GM12878 (cell line): Measurements from ENCODE around the gene NKAIN4. TPM values are rescaled to one million over a fixed set of nuclear protein-coding genes. Genes with fewer than 3 reads are reported as not detected.

ENCODE experiments used
- ATAC-seq: fragments of 200-7000 bp; cut with Tn5 transposase; 3 replicates; pipeline ENCODE4 v1.9.1; 2020; ENCODE audit warnings: mild to moderate bottlenecking, moderate library complexity
- BruUV-seq: library from RNA; stranded (reverse); fragments of 400-500 nt; replicated peaks from 2 replicates; lab custom pipeline; 2021; lab: Mats Ljungman, UMichigan
- CTCF ChIA-PET: fragments of 300-600 bp; sonication (Branson Sonifier 250); formaldehyde crosslinking; extraction: SDS; loops from one replicate; lab custom pipeline; 2021; ENCODE audit warnings: inconsistent platforms; lab: Yijun Ruan, JAX
- POLR2A ChIA-PET: fragments of 350-600 bp; formaldehyde crosslinking; extraction: SDS; loops from one replicate; lab custom pipeline; 2021; ENCODE audit warnings: inconsistent platforms; lab: Charles Lee
- RAD21 ChIA-PET: fragments of 300-600 bp; sonication (Branson Sonifier 250); formaldehyde crosslinking; loops from one replicate; lab custom pipeline; 2023; ENCODE audit warnings: antibody characterized with exemption; ENCODE audit not compliant: unreplicated experiment; lab: Charles Lee
- SMC1A ChIA-PET: fragments of 300-600 bp; sonication (Branson Sonifier 250); formaldehyde crosslinking; loops from one replicate; lab custom pipeline; 2023; ENCODE audit not compliant: unreplicated experiment, uncharacterized antibody; lab: Charles Lee
- DNase-seq: peaks from one replicate; pipeline ENCODE4 v3.0.0-alpha.2; 2011; ENCODE audit warnings: low read depth, low spot score
- FAIRE-seq: peaks from 3 replicates; lab custom pipeline; 2011; peaks lifted over from hg19 to GRCh38; lab: Jason Lieb, UNC
- H2AFZ ChIP-seq: 2 replicates; pipeline ENCODE4 v1.6.0; 2011; ENCODE audit warnings: low read depth, low read length, control low read depth; ENCODE audit not compliant: control insufficient read depth
- H3K27ac ChIP-seq: 2 replicates; pipeline ENCODE4 v1.5.1; 2011; ENCODE audit warnings: control low read depth; ENCODE audit not compliant: control insufficient read depth, insufficient read depth
- H3K27me3 ChIP-seq, 2 experiments: replicated peaks in 1 of 2; 2 replicates each; pipeline versions ENCODE4 v1.6.0 to v1.6.1; 2011; ENCODE audit warnings: low read length in 1 of 2; ENCODE audit not compliant: control insufficient read depth in 2 of 2, insufficient read depth in 2 of 2
- H3K36me3 ChIP-seq, 2 experiments: 2 replicates each; pipeline ENCODE4 v1.5.1; 2011; ENCODE audit warnings: low read length in 1 of 2; ENCODE audit not compliant: control insufficient read depth in 2 of 2, insufficient read depth in 2 of 2
- H3K4me1 ChIP-seq: 2 replicates; pipeline ENCODE4 v1.6.1; 2011; ENCODE audit warnings: mild to moderate bottlenecking, low read length, moderate library complexity, mixed read lengths; ENCODE audit not compliant: control insufficient read depth, insufficient read depth
- H3K4me2 ChIP-seq: 2 replicates; pipeline ENCODE4 v1.6.0; 2011; ENCODE audit warnings: control low read depth; ENCODE audit not compliant: control insufficient read depth, insufficient read depth
- H3K4me3 ChIP-seq: fragments of 200-600 bp; sonication (generic); 2 replicates; pipeline ENCODE4 v1.5.1; 2016
- H3K79me2 ChIP-seq: 2 replicates; pipeline ENCODE4 v1.6.0; 2011; ENCODE audit warnings: low read length; ENCODE audit not compliant: control insufficient read depth, insufficient read depth
- H3K9ac ChIP-seq: 2 replicates; pipeline ENCODE4 v1.8.0; 2011; ENCODE audit warnings: low read length, control low read depth, mixed read lengths; ENCODE audit not compliant: control insufficient read depth, insufficient read depth
- H3K9me3 ChIP-seq: replicated peaks from 3 replicates; pipeline ENCODE4 v1.5.1; 2011; ENCODE audit warnings: mild to moderate bottlenecking, low read length; ENCODE audit not compliant: control insufficient read depth, insufficient read depth
- H4K20me1 ChIP-seq: 2 replicates; pipeline ENCODE4 v1.6.0; 2011; ENCODE audit not compliant: control insufficient read depth, insufficient read depth
- EP300 ChIP-seq, 2 experiments: fragments of 150-350 bp in 1 of 2; IDR thresholded peaks; 2 replicates each; pipeline ENCODE4 v1.6.1; 2011 to 2012; ENCODE audit warnings: low read depth in 2 of 2, low read length in 2 of 2, borderline replicate concordance in 1 of 2, improper control_type of control experiment in 1 of 2, inconsistent platforms in 1 of 2; ENCODE audit not compliant: control insufficient read depth in 1 of 2
- IRF4 ChIP-seq: IDR thresholded peaks from 2 replicates; pipeline ENCODE4 v1.6.1; 2011; ENCODE audit warnings: low read depth, low read length
- NFYA ChIP-seq: IDR thresholded peaks from 2 replicates; pipeline ENCODE4 v1.6.1; 2011; ENCODE audit warnings: low read depth, mild to moderate bottlenecking, low read length, improper control_type of control experiment, borderline replicate concordance
- POLR2AphosphoS5 ChIP-seq: IDR thresholded peaks from 2 replicates; pipeline ENCODE4 v1.6.1; 2011; ENCODE audit warnings: mild to moderate bottlenecking, low read length, inconsistent platforms
- SMC3 ChIP-seq: IDR thresholded peaks from 2 replicates; pipeline ENCODE4 v1.6.1; 2011; ENCODE audit warnings: low read length, improper control_type of control experiment, borderline replicate concordance
- TCF7 ChIP-seq: IDR thresholded peaks from 2 replicates; pipeline ENCODE4 v1.6.1; 2014; ENCODE audit warnings: antibody characterized with exemption, borderline replicate concordance
- ZNF24 ChIP-seq: fragments of 450-650 bp; IDR thresholded peaks from 2 replicates; pipeline ENCODE4 v1.6.1; 2017; ENCODE audit warnings: antibody characterized with exemption, mild to moderate bottlenecking
- WGBS: methylation state at CpG from one replicate; pipeline ENCODE4 v1.1.6; 2016; ENCODE audit warnings: low lambda C conversion rate; ENCODE audit not compliant: insufficient replicate concordance, insufficient coverage; ENCODE audit errors: missing lambda C conversion rate; 5-methylcytosine and 5-hydroxymethylcytosine counted together
- in situ Hi-C: fragments of 300-500 bp; cut with MboI; formaldehyde crosslinking; loops from 9 replicates; pipeline ENCODE4 v1.14.3; 2018; ENCODE audit warnings: mixed read lengths
- intact Hi-C: fragments of 100-400 bp; cut with micrococcal nuclease; formaldehyde crosslinking; loops from one replicate; pipeline ENCODE4 v1.14.2; 2022; ENCODE audit not compliant: unreplicated experiment
- polyA plus RNA-seq, 11 experiments: library from polyadenylated mRNA; depleted of rRNA in 4 of 11; unstranded in 6 of 11; stranded (reverse) in 5 of 11; fragments of >200 nt; fragmentation: Nextera tagmentation in 4 of 11; fragmentation: Illumina TruSeq in 1 of 11; extraction: Ambion mirVana in 4 of 11; extraction: Trizol in 1 of 11; gene quantifications; 1 replicate in 1 of 11; 2 replicates in 10 of 11; pipeline versions ENCODE4 v1.2.1 to v1.2.3, GENCODE V29; 2011 to 2016; ENCODE audit warnings: inconsistent platforms in 2 of 11, missing spikeins in 2 of 11, low read depth in 1 of 11
- total RNA-seq, 4 experiments: library from RNA; depleted of rRNA in 3 of 4; stranded (reverse); fragments of >200 nt in 3 of 4; fragmentation: Illumina TruSeq in 1 of 4; extraction: Trizol in 1 of 4; gene quantifications; 2 replicates each; pipeline versions ENCODE4 v1.2.1 to v1.2.3, GENCODE V29; 2013 to 2021
- TF ChIP-seq, protein P1 (sequence below): IDR thresholded peaks from 2 replicates; pipeline ENCODE4 v1.6.1; 2012; ENCODE audit warnings: low read depth, low read length, improper control_type of control experiment

Gene NKAIN4
- total and polyA plus RNA-seq, 10 of the 15 experiments (the other 5 are each of a cell fraction or from before 2014, with no cell fraction given): 0.11 TPM; not detected in 9

DNA sequence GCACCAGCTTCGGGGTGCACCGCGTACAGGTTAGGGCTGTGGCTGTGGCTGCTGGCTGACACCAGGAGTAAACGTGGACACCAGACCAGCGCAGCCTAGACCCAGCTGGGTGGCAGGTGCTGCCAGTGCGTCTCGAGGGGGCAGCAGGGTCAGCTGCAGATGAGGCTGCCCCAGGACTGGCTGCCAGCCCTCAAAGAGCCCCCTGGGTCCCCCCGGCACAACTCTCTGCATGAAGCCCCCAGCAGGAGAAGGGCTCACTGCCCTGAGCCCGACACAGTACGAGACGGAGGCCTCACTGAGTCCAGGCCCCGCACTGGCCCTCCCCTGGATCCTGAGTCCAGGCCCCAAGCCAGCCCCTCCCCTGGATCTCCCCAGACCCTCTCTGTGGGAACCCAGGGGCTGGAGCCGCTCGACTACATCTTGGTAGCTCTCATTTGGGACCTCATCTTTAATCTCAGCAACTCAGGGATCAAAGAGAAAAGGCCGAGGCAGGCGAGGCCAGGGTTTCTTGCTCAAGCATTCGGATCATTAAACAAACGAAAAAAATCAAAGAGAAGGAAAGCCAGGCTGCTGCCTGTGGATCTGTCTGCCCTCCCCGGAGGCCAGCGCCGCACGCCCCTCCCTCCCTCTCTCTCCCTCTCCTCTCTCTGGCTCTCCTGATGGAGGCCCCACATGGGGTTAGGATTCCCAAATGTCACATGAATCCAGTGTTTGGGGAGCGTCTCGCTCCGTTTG, 7.0 kb upstream of the NKAIN4 start:
- Histone ChIP-seq H3K36me3 (no peaks in the 10 kb centered on the region), H3K27me3 (peaks cover 0 to 6% of the 10 kb centered on the region in 2 experiments; a peak in 2 of 4 replicates), H3K4me1 (no peaks in the 10 kb centered on the region), H3K27ac (no peak overlapping the region), H4K20me1 (no peaks in the 10 kb centered on the region), H3K4me3 (no peak overlapping the region), H3K79me2 (no peaks in the 10 kb centered on the region), H2AFZ (no peak overlapping the region), H3K4me2 (no peak overlapping the region), H3K9ac (no peak overlapping the region), H3K9me3 (no peaks in the 10 kb centered on the region)
- ChIA-PET CTCF (no interaction called here), SMC1A (no interaction called here), POLR2A (no interaction called here), RAD21 (no interaction called here)
- BruUV-seq: no TSS peak
- ATAC-seq: no peak
- intact Hi-C loops (no loop called here), in situ Hi-C loops (no loop called here)
- 31% methylated on average over 25 of the region's 25 CpGs for WGBS
- no peak for TF ChIP-seq POLR2AphosphoS5
- TF ChIP-seq SMC3: no peak
- no peak for TF ChIP-seq EP300 (IDR thresholded peaks at IDR 0.05; ENCODE audit: borderline replicate concordance in 1 of 2, control insufficient read depth in 1 of 2, low read depth in 2 of 2, low read length in 2 of 2)
- no peak for TF ChIP-seq IRF4
- TF ChIP-seq TCF7: no peak
- no peak for TF ChIP-seq ZNF24
- TF ChIP-seq, protein P1, sequence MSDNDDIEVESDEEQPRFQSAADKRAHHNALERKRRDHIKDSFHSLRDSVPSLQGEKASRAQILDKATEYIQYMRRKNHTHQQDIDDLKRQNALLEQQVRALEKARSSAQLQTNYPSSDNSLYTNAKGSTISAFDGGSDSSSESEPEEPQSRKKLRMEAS: no peak
- no peak for TF ChIP-seq NFYA
- no peak for DNase-seq
- no peak for FAIRE-seq
